ENCODE results near the gene BRD9. TPM values are rescaled to one million over a fixed set of nuclear protein-coding genes. Genes with fewer than 3 reads are reported as not detected.

Gene BRD9
- total and polyA plus RNA-seq, 2 experiments from 2014 or later: 18.2 to 30.6 TPM

GRCh38 chr5:863244-863805 lies 29.3 kb downstream of the BRD9 start:
- Histone ChIP-seq H3K9ac (no peak overlapping the region), H3K4me1 (ENCODE audit: insufficient read depth) (no peaks in the 10 kb centered on the region), H3K9me3 (ENCODE audit: low read depth) (no peaks in the 10 kb centered on the region), H3K27me3 (replicated peaks; ENCODE audit: insufficient read depth) (no peaks in the 10 kb centered on the region), H3K4me2 (ENCODE audit: unreplicated experiment) (no peak overlapping the region), H3K9me2 (ENCODE audit: insufficient read depth) (no peaks in the 10 kb centered on the region), H2AFZ (no peak overlapping the region), H3K36me3 (ENCODE audit: low read depth) (0 out of 2 replicates have a peak, but pooled peaks cover 4% of the 10 kb centered on the region), H3K79me2 (ENCODE audit: insufficient read depth) (no peaks in the 10 kb centered on the region), H3K4me3 (no peak overlapping the region), H3F3A (ENCODE audit: insufficient read depth) (no peaks in the 10 kb centered on the region), H4K20me1 (ENCODE audit: insufficient read depth) (no peaks in the 10 kb centered on the region), H3K27ac (no peak overlapping the region)
- DNase-seq: no peak
- in situ Hi-C loops (cut with MboI): no loop called here
- no peak for TF ChIP-seq EZH2 (IDR thresholded peaks at IDR 0.05; ENCODE audit: insufficient read depth, poor library complexity, severe bottlenecking)
- TF ChIP-seq EZH2phosphoT487 (IDR thresholded peaks at IDR 0.05; ENCODE audit: insufficient read depth, low read depth): no peak
- 96 to 97% methylated on average over 16 of the region's 16 CpGs for WGBS, 2 experiments (ENCODE audit: low coverage in 1 of 2, low lambda C conversion rate in 2 of 2, missing lambda C conversion rate in 2 of 2)

GRCh38 chr5:862367-863243 lies 30.0 kb downstream of the BRD9 start:
- no peaks in the 10 kb centered on the region for H3K4me1 ChIP-seq (ENCODE audit: insufficient read depth)
- 0 out of 2 replicates have a peak, but pooled peaks cover 2% of the 10 kb centered on the region for H3K36me3 ChIP-seq (ENCODE audit: low read depth)
- no peak overlapping the region for H3K9ac ChIP-seq
- H4K20me1 ChIP-seq (ENCODE audit: insufficient read depth): no peaks in the 10 kb centered on the region
- H3K27me3 ChIP-seq (replicated peaks; ENCODE audit: insufficient read depth): no peaks in the 10 kb centered on the region
- H3K9me2 ChIP-seq (ENCODE audit: insufficient read depth): no peaks in the 10 kb centered on the region
- WGBS, 2 experiments (ENCODE audit: low coverage in 1 of 2, low lambda C conversion rate in 2 of 2, missing lambda C conversion rate in 2 of 2): 82 to 83% methylated on average over 24 of the region's 25 CpGs
- no peaks in the 10 kb centered on the region for H3K9me3 ChIP-seq (ENCODE audit: low read depth)
- H3K4me3 ChIP-seq: no peak overlapping the region
- no peak overlapping the region for H2AFZ ChIP-seq
- TF ChIP-seq EZH2phosphoT487 (IDR thresholded peaks at IDR 0.05; ENCODE audit: insufficient read depth, low read depth) (no peak), EZH2 (IDR thresholded peaks at IDR 0.05; ENCODE audit: insufficient read depth, poor library complexity, severe bottlenecking) (no peak)
- H3K27ac ChIP-seq: no peak overlapping the region
- in situ Hi-C loops (cut with MboI): no loop called here
- DNase-seq: peak; percentile 38
- no peaks in the 10 kb centered on the region for H3F3A ChIP-seq (ENCODE audit: insufficient read depth)
- H3K4me2 ChIP-seq (ENCODE audit: unreplicated experiment): no peak overlapping the region
- H3K79me2 ChIP-seq (ENCODE audit: insufficient read depth): no peaks in the 10 kb centered on the region

- Histone ChIP-seq H3K9me3 (ENCODE audit: low read depth) (no peaks in the 10 kb centered on the region), H3K27me3 (replicated peaks; ENCODE audit: insufficient read depth) (no peaks in the 10 kb centered on the region), H3K9me2 (ENCODE audit: insufficient read depth) (no peaks in the 10 kb centered on the region), H3K9ac (no peak overlapping the region), H4K20me1 (ENCODE audit: insufficient read depth) (no peaks in the 10 kb centered on the region), H3K4me1 (ENCODE audit: insufficient read depth) (no peaks in the 10 kb centered on the region), H3K4me2 (ENCODE audit: unreplicated experiment) (no peak overlapping the region), H3F3A (ENCODE audit: insufficient read depth) (no peaks in the 10 kb centered on the region), H2AFZ (no peak overlapping the region), H3K36me3 (ENCODE audit: low read depth) (no peaks in the 10 kb centered on the region), H3K27ac (no peak overlapping the region), H3K79me2 (ENCODE audit: insufficient read depth) (no peaks in the 10 kb centered on the region), H3K4me3 (no peak overlapping the region)
- in situ Hi-C loops (cut with MboI): no loop called here
- TF ChIP-seq EZH2 (IDR thresholded peaks at IDR 0.05; ENCODE audit: insufficient read depth, poor library complexity, severe bottlenecking) (no peak), EZH2phosphoT487 (IDR thresholded peaks at IDR 0.05; ENCODE audit: insufficient read depth, low read depth) (no peak)
- WGBS, 2 experiments (ENCODE audit: low coverage in 1 of 2, low lambda C conversion rate in 2 of 2, missing lambda C conversion rate in 2 of 2): 82 to 83% methylated on average over 21 to 22 of the region's 22 CpGs
- DNase-seq: no peak
Measured at GRCh38 chr5:861442-862366, 30.9 kb downstream of the BRD9 start.

GRCh38 chr5:860506-861150 lies 32.0 kb downstream of the BRD9 start:
- Histone ChIP-seq H3K27ac (no peak overlapping the region), H3F3A (ENCODE audit: insufficient read depth) (no peaks in the 10 kb centered on the region), H3K36me3 (ENCODE audit: low read depth) (no peaks in the 10 kb centered on the region), H3K79me2 (ENCODE audit: insufficient read depth) (no peaks in the 10 kb centered on the region), H3K9ac (no peak overlapping the region), H3K4me2 (ENCODE audit: unreplicated experiment) (no peak overlapping the region), H3K4me1 (ENCODE audit: insufficient read depth) (no peaks in the 10 kb centered on the region), H3K4me3 (no peak overlapping the region), H2AFZ (no peak overlapping the region), H3K9me3 (ENCODE audit: low read depth) (no peaks in the 10 kb centered on the region), H3K27me3 (replicated peaks; ENCODE audit: insufficient read depth) (no peaks in the 10 kb centered on the region), H3K9me2 (ENCODE audit: insufficient read depth) (no peaks in the 10 kb centered on the region), H4K20me1 (ENCODE audit: insufficient read depth) (no peaks in the 10 kb centered on the region)
- in situ Hi-C loops (cut with MboI): no loop called here
- TF ChIP-seq EZH2phosphoT487 (IDR thresholded peaks at IDR 0.05; ENCODE audit: insufficient read depth, low read depth): no peak
- no peak for TF ChIP-seq EZH2 (IDR thresholded peaks at IDR 0.05; ENCODE audit: insufficient read depth, poor library complexity, severe bottlenecking)
- WGBS, 2 experiments (ENCODE audit: low coverage in 1 of 2, low lambda C conversion rate in 2 of 2, missing lambda C conversion rate in 2 of 2): 84 to 86% methylated on average over 12 to 15 of the region's 15 CpGs
- DNase-seq: no peak
